Left lobe of liver (tissue), 2 donors: ENCODE results near the gene ARHGAP15. TPM values are rescaled to one million over a fixed set of nuclear protein-coding genes. Genes with fewer than 3 reads are reported as not detected.

ENCODE experiments used
- ATAC-seq: fragments of 200-7000 bp; cut with Tn5 transposase; one replicate; pipeline ENCODE4 v1.9.1; 2020; ENCODE audit warnings: mild to moderate bottlenecking, moderate library complexity
- DNase-seq: peaks from one replicate; pipeline ENCODE4 v3.0.0-alpha.2; 2020; ENCODE audit warnings: low spot score
- total RNA-seq: library from RNA; stranded (reverse); gene quantifications from one replicate; pipeline ENCODE4 v1.2.1, GENCODE V29; 2021
- donor health status: DM: no; HTN: no; CAD: no; lungs with moderate emphysema.
- donor health status: DM: no; HTN: yes; CAD: no.

ARHGAP15 gene
- total RNA-seq, 1 donor from 2014 or later = 2.3 TPM

- DNase-seq (no peak), ATAC-seq (no peak)
Observed at GRCh38 chr2:143440411-143441012, 311.3 kb downstream of the ARHGAP15 start.

- DNase-seq = no peak
Observed at GRCh38 chr2:143442193-143442592, 313.0 kb downstream of the ARHGAP15 start.

GRCh38 chr2:143451642-143452281 lies 322.5 kb downstream of the ARHGAP15 start:
- DNase-seq = no peak
- ATAC-seq = no peak

More at GRCh38 chr2:143442193-143442592, 313.0 kb downstream of the ARHGAP15 start:
- ATAC-seq = no peak

DNA sequence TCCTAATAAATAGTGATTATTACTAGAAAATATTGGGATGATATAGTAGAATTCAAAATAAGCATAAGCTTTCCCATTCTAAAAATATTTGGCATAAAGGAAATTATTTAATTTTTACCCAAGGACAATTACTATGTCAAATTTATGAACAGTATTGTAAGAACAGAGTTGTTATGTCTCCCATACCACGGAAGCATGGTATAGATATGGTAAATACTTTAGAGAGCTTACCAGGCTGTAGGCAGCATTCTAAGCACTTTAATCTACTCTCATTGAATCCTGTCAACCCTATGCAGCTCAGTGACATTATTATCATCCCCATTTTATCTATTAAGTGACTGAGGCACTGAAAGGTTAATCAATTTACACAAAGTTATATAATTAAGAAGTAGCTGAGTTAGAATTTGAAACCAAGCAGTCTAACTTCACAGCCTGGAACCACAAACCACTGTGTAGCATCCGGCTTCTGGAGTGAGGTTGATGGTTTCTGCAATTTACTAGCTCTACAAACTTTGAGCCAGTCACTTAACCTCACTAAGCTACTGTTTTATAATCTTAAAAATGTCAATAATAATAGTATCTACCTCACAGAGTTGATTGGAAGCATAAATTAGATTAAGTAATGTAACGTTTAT lies 323.7 kb downstream of the ARHGAP15 start:
- ATAC-seq (no peak), DNase-seq (no peak)

DNA sequence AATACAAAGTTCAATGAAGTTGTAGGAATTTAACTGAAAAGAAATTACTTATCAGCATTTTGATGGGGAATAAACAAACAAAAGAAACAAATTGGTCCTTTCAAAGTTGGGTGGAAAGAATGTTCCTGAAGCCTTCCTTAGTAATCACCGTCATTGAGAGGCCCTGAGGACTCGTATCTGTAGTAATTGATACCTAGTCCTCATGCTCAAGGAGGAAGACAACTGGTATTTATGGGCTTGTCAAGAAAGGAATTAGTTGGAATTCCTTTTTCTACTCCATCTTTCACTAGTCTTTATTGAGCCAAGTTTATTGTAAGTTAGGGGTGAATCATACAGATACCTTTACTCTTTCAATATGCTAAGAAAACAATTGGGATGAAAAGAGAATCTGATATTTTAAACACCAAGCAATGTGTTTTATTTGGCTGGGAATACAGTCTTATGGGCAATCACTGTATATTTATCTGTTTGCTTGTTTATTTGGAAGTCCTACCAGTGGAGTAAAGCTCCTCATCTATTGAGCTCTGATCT lies 324.8 kb downstream of the ARHGAP15 start:
- DNase-seq = no peak
- no peak for ATAC-seq

- no peak for ATAC-seq
- DNase-seq = no peak
Observed at GRCh38 chr2:143455317-143455716, 326.1 kb downstream of the ARHGAP15 start.

DNA sequence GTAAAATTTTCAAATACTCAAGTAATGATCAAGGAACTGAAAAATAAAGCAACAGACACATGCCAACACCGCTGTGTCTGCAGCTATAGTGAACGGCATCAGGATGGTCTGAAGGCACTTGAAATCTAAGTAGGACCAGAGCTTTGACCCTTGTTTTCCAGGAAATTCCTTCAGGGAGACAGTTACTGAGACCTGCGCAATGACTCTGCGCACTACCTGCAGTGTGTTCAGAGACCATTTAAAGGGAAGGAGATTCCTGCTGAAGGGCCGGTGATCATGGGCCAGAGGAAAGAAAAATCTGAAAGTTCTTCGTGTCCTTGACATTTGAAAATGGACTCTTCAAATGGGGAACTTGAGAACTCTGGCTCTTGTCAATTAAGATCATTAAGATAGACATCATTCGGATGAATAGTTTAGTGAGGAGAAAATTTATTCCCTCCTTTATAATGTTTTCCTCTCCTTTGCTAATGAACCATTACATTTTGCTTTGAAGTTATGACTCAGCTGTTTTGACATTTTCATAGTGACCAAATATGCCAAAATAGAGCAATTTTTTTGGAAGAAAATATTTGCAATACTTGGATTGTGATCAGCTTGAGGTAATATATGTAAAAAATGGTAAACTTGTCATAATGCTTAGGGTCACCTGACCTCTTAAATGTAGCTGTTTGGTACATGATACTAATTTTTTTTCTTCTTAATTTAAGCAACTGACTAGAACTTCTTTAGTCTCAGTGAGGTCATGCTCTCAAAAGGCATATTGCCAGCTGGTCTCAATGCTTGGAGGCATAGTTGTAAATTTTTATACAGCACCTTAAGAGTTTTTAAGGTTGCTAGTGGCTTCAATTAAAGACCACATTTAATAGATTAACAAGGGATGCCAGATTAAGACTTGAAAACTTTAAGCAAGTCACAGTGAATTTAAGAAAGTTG lies 329.3 kb downstream of the ARHGAP15 start:
- DNase-seq (no peak), ATAC-seq (no peak)

- no peak for DNase-seq
Observed at GRCh38 chr2:143460382-143460781, 331.2 kb downstream of the ARHGAP15 start.

DNA sequence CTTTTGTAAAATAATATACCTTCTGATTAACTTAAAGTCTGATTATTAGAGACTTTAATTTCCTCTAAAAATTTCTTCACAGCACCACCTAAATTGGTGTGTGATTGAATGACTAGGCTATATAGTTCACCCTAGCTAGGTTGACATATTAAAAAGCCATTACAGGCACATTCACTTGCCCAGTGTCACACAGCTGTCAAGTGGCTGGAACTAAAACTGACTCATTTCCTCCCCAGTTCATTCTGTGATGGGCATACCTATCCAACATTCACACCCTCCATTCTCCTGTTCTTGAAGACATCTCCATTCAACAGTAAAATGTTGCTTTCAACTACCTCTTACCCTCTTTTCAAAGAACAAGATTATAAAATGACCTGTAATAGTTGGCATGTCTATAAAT lies 334.5 kb downstream of the ARHGAP15 start:
- no peak for DNase-seq
- ATAC-seq = no peak

More at GRCh38 chr2:143460382-143460781, 331.2 kb downstream of the ARHGAP15 start:
- ATAC-seq = no peak

DNA sequence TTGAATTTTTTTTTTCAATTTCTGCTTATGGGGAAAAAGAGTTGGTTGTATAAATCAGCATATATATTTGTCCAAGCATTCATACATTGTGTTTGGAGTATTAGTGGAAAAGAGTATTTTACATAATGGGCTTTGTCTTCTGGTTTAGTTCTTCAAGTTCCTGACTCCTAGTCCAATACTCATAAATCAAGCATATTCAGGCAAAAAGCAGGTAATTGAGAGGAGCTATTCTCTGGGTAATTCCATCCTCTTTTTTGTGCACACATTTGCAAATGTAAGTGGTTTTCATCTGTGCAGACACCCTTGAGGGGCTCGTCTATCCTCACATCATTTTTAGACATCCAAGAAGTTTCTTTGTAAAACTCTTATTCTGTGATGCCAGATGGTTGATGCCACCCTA lies 337.2 kb downstream of the ARHGAP15 start:
- ATAC-seq (no peak), DNase-seq (no peak)

GRCh38 chr2:143467011-143467410 lies 337.8 kb downstream of the ARHGAP15 start:
- ATAC-seq = no peak
- no peak for DNase-seq

DNA sequence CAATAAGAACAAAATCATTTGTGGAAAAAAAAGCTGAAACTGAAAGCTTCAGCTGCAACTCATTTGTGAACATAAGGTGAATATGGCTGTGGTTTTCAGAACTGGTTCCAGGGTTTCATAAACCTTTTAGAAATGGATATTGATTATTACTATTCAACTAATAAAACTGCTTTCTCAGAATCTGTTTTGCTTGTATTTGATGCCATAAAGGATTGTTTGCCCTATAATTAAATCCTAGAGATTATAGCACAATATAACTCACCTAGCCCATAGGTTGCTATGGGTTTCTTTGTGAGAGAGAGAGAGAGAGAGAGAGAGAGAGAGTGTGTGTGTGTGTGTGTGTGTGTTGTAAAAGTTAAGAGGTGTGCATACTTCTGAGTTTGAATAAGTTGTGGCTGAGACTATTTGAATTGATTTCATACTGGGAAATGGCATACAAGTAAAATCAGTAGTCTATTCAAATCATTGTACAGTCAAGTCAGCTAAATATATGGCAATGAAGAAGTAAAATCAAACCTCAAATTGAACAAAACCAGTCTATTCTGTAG lies 339.2 kb downstream of the ARHGAP15 start:
- ATAC-seq = no peak

DNA sequence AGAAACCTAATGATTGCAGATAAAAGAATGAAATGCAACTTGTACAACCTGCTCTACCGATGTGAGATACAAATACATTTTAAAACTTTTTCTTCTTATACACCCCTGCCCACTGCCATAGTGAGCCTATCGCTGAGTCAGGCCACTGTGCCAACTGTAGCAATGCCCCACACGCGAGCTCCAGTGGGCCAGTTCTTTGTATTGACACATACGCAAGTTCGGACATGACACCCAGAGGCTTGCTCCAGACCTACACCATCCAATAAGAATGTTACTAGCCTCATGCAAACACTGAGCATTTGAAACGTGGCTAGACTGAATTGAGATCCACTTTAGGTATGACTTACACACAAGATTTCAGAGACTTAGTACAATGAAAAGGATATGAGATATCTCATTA lies 340.1 kb downstream of the ARHGAP15 start:
- DNase-seq = no peak
- ATAC-seq = no peak

More for the DNA sequence above, 339.2 kb downstream of the ARHGAP15 start:
- no peak for DNase-seq

- DNase-seq = no peak
- no peak for ATAC-seq
Observed at GRCh38 chr2:143471550-143471949, 342.3 kb downstream of the ARHGAP15 start.

- no peak for DNase-seq
- no peak for ATAC-seq
Observed at GRCh38 chr2:143473216-143473615, 344.0 kb downstream of the ARHGAP15 start.

- ATAC-seq = no peak
- no peak for DNase-seq
Observed at GRCh38 chr2:143473820-143474219, 344.6 kb downstream of the ARHGAP15 start.

GRCh38 chr2:143474586-143474985 lies 345.4 kb downstream of the ARHGAP15 start:
- DNase-seq = no peak

GRCh38 chr2:143475041-143475776 lies 346.0 kb downstream of the ARHGAP15 start:
- DNase-seq (no peak), ATAC-seq (no peak)

More at GRCh38 chr2:143474586-143474985, 345.4 kb downstream of the ARHGAP15 start:
- no peak for ATAC-seq

DNA sequence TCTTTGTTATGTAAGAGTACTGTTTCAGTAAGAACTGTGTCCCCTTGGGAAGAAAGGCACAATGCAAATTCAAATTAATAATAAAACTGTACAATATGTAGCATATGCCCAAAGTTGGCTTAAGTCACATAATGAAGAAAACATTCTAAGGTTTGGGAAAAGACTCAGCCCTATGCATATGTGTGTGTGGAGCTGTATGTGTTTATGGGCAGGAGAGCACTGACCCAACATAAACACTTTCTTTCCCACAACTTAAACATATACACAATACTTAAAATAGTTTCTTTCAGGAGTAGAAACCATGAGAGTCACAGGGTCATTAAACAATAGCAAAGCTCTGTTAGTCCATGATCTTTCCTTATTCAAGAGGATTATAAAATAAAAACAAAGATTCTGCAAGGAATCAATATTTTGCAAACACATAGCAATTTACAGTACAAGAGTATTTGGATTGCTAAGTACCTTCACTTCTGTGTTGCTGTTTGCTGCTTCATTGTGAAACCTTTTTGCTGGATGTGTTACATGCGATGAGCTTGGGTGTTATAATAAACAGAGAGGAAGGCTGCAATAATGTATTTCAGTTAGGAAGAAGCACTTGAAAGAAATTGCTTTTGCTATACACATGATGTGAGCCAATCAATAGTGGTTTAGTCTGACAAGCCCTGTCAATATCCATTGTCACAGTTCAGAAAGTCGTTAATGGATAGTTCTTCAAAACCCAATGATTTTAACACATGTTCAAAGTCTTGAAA lies 347.3 kb downstream of the ARHGAP15 start:
- DNase-seq (no peak), ATAC-seq (no peak)
